Measurements from ENCODE around the gene MEGF11. TPM values are rescaled to one million over a fixed set of nuclear protein-coding genes. Genes with fewer than 3 reads are reported as not detected.

MEGF11 gene
- total RNA-seq, 4 donors from 2014 or later = 0.20 TPM; not detected in 3

GRCh38 chr15:66285533-66286280, 32.2 kb upstream of the MEGF11 start:
- Histone ChIP-seq H3K9me3 (no peaks in the 10 kb centered on the region), H3K4me3 (replicated peaks in 1 of 3) (no peak overlapping the region), H3K27ac (no peak overlapping the region), H3K27me3 (no peaks in the 10 kb centered on the region), H3K36me3 (no peaks in the 10 kb centered on the region), H3K4me1 (no peaks in the 10 kb centered on the region)
- DNase-seq = peak; percentile 12 to 31
- intact Hi-C loops (cut with DNase I) = loop anchor here (10.0 kb wide), 1 partner anchor 301 kb away; no protein-coding TSS in a partner anchor
- WGBS, 2 donors = 63 to 77% methylated on average over 6 of the region's 6 CpGs
- TF ChIP-seq POLR2A (IDR thresholded peaks at IDR 0.05) (no peak), CTCF (IDR thresholded peaks at IDR 0.05) (no peak)

- Histone ChIP-seq H3K27ac (no peak overlapping the region), H3K4me3 (replicated peaks in 1 of 3) (no peak overlapping the region), H3K4me1 (no peaks in the 10 kb centered on the region), H3K9me3 (no peaks in the 10 kb centered on the region), H3K36me3 (no peaks in the 10 kb centered on the region), H3K27me3 (no peaks in the 10 kb centered on the region)
- TF ChIP-seq CTCF (IDR thresholded peaks at IDR 0.05) (no peak), POLR2A (IDR thresholded peaks at IDR 0.05) (no peak)
- intact Hi-C loops (cut with DNase I) = loop anchor here (10.0 kb wide), 1 partner anchor 299 kb away; no protein-coding TSS in a partner anchor
- no peak for DNase-seq
- 90 to 92% methylated on average over 3 of the region's 3 CpGs for WGBS, 2 donors
Observed at GRCh38 chr15:66284271-66284670, 30.7 kb upstream of the MEGF11 start.

- TF ChIP-seq CTCF (IDR thresholded peaks at IDR 0.05) (no peak), POLR2A (IDR thresholded peaks at IDR 0.05) (no peak)
- Histone ChIP-seq H3K36me3 (no peaks in the 10 kb centered on the region), H3K4me3 (replicated peaks in 1 of 3) (no peak overlapping the region), H3K4me1 (no peaks in the 10 kb centered on the region), H3K27ac (no peak overlapping the region), H3K9me3 (no peaks in the 10 kb centered on the region), H3K27me3 (no peaks in the 10 kb centered on the region)
- no peak for DNase-seq
- WGBS, 2 donors = 91 to 96% methylated on average over 6 of the region's 6 CpGs
- intact Hi-C loops (cut with DNase I) = no loop called here
Observed at GRCh38 chr15:66278671-66279070, 25.1 kb upstream of the MEGF11 start.

GRCh38 chr15:66278056-66278455, 24.5 kb upstream of the MEGF11 start:
- intact Hi-C loops (cut with DNase I) = no loop called here
- 88 to 89% methylated on average over 6 of the region's 6 CpGs for WGBS, 2 donors

More at GRCh38 chr15:66278056-66278455, 24.5 kb upstream of the MEGF11 start:
- DNase-seq = no peak
- H3K4me1 ChIP-seq = no peaks in the 10 kb centered on the region
- no peaks in the 10 kb centered on the region for H3K36me3 ChIP-seq
- H3K4me3 ChIP-seq (replicated peaks in 1 of 3) = no peak overlapping the region
- TF ChIP-seq CTCF (IDR thresholded peaks at IDR 0.05) (no peak), POLR2A (IDR thresholded peaks at IDR 0.05) (no peak)
- no peaks in the 10 kb centered on the region for H3K9me3 ChIP-seq
- no peak overlapping the region for H3K27ac ChIP-seq
- no peaks in the 10 kb centered on the region for H3K27me3 ChIP-seq
